Activated T-helper 1 cell treated with anti-CD3 and anti-CD28 coated beads, Interleukin-2, amount 50 U/mL, for 16 hours (primary cell): ENCODE results near the gene EFNA5.

Source experiments
- DNase-seq, 2 donors: peaks; one replicate each; pipeline ENCODE4 v3.0.0-alpha.2; 2020; ENCODE audit warnings: low read depth in 1 of 2, low spot score in 1 of 2

Gene EFNA5

DNA sequence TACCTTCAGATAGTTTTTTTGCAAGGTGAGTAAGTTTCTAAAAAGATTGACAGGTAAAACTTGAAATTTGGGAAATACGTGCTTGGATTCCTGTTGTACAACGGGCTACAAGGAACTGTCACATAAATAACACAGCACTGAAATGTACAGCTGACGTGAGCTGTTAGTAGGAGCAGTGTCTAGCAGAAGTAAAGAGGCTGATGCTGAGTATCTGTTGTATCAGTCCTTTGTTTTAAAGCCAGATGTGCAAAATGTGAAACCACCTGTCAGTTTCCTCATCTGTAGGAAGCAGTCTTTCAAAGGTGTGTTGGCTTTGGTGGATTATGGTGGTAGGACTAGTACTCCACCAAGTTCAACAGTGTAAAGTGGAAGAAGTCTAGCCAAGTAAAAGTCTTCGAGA is 122.3 kb downstream of the EFNA5 start:
- DNase-seq = no peak

DNA sequence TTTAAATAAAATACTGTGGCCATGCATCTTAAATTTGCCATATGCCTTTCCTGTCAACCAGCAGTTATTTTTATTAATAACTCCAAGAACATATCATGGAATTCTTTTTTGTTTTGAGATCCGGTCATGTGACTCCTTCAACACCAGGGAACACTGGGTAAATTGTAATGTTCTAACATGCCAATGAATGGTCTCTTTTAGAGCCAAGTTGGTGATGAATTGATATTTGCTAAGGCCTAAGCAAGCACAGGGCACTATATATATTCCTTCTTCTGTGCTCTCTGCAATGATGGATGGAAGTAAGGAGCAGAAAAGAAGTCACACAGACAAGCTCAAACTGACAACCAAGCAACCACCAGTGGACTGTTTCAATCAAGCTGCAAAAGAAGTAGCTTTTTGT is 124.0 kb downstream of the EFNA5 start:
- DNase-seq = no peak

DNA sequence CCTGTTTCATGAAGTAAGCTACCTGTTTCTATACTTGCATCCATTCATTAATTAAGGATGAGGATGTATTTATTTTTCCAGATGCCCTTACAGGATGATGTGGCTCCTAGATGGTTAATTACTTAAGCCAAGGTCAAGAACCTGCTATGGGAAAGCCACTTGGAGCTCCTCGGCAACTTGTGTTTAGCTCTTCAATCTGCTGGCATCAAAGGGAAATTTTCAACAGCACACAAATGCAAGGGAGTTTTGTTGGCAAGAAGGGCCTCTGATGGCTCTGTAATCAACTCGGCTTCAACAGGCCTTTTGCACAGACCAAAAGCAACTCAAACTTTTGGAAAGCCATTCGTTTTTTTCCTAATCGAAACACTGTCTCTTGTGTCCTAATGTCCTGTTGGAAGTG is 125.3 kb downstream of the EFNA5 start:
- DNase-seq = no peak

DNA sequence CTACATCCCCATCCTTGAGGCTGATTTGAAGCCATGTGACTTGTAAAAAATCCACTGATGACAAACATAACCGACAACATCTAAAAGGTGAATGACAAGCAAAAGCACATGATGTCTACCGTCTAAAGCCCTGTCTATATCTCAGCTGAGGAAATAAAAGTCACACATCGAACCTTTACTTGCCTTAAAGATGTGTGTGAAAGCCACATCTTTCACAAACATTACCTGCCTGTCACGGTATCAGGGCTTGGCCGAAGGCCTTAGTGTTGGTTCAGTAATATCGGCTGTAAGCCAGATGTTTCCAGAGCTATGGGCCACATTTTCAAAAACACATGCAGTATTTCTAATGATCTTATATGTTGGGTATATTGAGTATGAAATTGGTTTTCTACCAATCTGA is 125.8 kb downstream of the EFNA5 start:
- no peak for DNase-seq

DNA sequence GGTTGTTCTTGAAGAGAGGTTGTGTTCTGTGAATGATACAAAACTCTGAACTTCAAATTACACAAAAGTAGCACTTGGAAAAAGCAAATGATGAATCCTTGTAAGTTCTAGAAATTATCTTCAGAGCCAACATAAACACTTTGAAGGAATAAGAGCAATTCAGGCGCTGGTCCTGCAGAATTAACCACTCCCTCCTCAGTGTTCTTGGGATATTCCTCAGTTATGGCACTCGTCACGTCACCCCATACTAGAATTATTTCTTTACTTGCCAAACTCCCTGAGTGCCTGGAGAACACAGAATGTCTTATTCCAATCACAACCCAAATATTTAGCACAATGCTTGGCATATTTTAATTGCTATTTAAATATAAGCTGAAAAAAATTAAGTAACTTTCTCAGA is 126.3 kb downstream of the EFNA5 start:
- DNase-seq = no peak

DNA sequence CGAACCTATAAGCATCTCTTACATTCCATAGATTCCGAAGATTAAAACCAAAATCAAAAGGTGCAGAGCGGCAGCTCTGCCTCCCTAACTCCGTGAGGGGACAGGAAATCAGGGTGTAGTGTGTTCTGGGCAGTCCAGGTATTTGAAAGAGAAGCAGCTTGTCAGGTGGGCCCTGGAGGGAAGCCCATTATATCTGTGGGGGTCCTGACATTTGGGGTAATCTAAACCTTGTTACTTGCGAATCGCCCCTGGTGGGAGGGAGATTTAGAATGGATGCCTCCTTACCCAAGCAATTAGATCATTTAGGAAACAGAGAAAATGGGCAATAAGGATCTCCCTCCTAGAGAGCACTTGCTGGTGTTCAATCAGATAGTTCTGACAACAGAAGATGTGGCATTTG is 126.9 kb downstream of the EFNA5 start:
- no peak for DNase-seq

DNA sequence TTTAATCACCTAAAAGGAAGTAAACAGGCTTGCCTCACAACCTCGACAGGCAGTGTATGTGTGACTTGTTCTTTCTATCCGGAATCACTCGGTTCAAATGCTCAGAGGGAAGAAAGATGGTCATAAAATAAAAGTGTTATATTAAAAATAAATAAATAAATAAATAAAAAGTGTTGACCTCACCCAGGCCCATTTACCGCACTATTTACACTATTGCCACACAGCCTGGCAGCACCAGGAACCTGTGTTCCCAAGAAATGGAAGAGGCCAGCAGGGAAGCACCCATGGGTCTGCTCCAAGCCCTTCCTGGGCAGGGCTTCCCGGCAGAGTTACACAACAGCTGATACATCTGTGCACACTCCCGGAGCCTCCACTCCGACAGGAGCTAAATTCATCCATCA is 127.9 kb downstream of the EFNA5 start:
- DNase-seq = no peak

DNA sequence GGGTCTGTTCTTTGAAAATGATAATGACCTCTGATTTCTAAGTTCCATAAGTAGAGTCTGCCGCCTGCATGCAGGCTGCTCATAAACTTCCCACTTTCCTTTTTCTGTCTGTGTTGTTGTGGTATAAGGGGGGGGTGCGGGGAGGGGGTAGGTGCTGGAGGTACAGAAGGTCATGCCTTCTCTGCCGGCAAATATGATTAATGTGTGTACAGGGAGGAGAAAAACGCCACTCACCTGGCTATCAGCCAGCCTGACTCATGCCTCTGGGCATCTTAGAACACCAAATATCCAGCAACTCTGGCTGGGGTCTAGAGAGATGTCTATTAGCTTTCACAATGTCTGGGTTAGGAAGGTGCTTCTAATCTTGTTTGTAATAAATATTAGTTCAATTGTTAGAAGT is 128.3 kb downstream of the EFNA5 start:
- no peak for DNase-seq

DNA sequence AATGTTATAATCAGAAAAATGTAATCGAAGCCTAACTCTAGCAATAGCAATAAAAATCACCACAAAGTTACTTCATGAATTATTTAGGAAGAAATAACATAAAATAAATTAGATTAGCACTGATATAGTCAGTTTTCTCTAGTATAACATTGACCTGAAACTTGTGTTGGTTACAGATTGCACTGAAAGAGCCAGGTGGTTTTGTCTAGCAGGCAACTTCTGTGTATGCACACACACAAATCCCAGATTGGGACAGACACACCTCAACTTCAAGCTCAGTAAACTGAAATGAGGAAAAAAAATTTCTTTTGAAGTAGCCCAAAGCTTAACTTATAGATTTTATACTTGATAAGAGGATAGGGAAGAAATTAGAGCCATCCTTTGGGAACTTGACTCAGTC is 129.3 kb downstream of the EFNA5 start:
- no peak for DNase-seq

DNA sequence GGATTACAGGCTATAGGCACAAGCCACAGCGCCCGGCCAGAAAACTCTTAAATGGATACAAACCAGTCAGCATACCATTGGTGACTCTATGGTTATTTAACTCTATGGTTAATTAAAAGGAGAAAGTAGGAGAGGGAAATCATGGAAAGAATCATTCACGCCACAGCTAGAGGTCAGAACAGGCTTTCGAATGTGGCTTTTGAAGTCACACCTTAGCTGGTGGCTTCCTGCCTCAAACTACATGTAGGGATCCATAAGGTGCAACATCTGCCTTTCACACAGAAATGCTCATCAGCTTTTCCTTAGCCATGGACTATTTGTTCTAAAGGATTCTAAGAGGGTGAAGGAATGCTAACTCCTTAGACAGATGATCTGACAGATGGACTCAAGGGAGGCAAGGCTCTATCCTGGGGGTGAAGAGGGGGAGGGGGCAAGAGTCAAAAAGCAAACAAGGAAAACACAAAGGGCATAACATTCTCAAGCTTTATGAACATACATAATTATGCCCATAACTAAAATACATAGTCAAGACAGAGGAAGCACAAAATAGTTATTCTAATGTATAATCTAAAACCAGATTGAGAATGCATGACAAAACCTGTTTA is 130.9 kb downstream of the EFNA5 start:
- DNase-seq = no peak

DNA sequence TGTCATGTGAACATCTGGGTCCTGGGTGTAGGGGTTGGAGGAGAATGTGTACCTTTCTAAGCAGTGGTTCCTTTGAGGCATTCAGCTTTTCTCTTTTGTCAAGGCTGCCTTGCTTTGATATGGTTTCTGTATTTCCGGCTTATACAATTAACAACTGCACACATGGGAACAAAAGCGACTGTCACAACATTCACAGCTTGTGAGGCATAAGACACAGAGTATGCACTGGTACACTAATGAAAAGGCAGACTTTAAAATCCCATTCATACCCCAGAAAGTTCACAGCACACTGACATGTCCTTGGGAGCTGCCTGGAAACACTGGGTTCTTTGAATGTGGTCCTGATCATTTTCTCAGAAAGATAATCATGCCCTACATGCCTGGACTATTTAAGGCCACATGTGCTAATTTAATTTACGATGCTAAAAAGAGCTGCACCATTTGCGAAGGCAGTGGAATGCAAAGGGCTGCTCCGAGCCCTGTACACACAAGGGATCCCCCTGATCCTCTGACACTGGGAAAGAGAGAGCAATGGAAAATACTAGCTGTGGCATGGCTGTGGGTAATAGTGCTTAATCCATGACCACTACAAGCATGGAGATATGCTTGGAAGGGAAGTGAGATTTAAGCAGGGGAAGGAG is 131.8 kb downstream of the EFNA5 start:
- no peak for DNase-seq

DNA sequence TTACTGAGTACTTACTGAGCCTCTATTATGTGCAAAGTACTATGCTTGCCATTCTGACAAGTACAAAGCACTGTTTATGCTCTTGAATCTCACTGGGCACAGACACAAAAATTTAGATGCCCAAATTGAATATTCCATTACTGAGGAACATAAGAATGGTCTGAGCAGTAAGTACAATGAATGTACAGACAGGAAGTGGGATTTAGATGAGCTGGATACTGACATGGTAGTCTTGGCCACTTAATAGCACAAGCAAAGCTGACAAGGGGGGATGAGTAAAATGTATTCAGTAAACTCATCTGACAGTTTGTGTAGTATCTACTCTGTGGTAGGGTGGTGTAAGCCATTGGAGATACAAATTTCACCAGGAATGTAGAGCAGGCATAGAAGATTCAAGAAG is 132.4 kb downstream of the EFNA5 start:
- no peak for DNase-seq

DNA sequence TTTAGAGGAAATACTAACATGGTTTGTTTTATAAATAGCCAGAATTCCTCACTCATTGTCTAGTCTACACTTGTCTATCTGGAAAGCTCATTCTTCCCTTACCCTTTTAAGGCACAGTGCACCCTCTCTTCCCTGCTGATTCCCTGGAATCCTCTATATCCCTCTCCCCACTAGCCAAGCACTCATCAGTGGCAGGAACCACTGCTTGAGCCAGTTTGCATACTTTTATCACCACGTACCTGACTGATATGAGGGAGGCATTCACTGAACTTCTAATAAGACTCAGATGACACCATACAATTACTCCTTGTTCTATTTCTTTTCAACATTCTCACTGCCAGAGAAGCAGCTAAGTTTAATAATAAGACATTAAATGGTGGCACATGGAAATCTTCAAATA is 134.9 kb downstream of the EFNA5 start:
- DNase-seq = no peak

DNA sequence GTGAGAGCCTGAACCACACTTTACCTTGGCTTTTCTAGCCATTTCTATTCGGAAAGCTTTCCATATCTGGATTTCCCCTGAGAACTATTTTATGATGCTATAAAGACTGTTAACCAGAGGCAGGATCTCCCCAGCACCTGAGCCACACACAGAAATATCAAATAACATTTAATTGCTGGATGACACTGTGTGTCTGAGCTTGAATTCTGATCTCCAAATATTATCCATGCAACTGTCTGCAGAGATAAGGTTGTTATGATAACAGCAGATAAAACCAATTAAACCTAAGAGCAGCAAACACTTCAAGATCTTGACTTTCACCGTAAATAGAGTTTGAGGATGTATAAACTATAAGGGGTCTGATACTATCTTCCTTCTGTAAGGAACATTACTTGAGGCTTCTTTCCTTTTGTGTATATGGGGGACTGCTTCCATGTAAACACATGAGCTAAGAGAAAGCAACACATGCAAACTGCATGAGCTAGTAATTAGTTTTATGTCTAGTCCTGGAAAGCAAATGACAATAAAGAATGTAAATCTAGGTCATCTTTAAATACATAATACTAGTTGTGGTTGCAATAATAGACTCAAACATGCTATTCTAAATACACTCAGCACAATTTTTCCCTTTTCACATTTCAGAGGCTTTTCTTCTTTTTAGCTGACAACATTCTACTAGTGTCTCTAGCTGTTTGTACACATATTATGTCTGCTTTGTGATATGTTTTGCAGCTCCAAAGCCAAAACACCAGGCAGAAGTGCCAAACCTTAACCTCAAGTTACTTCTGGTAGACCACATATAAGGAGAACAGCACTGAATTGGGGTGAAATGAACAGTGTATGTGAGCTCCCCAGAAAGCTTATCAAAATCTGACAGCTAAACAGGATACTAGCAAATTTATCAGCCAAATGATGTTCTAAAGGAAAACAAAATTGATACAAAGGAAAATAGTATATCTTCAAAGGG is 136.5 kb downstream of the EFNA5 start:
- no peak for DNase-seq

DNA sequence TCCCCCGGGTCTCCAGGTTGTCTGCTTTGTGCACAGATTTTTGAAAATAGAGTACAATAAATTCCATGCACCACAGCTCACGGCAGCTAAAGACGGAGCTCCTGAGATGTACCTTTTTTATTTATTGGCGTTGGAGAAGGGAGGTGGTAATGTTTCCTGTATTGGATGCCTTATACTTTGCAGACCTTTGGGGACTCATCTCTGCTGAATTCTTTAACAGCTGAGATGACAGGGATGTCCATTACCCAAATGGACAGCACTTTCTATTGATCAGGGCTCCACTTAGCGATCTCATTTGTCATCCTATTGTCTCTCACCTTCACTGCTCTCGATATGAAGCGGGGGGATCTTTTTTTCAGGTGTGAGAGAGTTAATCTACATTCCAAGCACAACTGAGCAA is 137.8 kb downstream of the EFNA5 start:
- DNase-seq = no peak

DNA sequence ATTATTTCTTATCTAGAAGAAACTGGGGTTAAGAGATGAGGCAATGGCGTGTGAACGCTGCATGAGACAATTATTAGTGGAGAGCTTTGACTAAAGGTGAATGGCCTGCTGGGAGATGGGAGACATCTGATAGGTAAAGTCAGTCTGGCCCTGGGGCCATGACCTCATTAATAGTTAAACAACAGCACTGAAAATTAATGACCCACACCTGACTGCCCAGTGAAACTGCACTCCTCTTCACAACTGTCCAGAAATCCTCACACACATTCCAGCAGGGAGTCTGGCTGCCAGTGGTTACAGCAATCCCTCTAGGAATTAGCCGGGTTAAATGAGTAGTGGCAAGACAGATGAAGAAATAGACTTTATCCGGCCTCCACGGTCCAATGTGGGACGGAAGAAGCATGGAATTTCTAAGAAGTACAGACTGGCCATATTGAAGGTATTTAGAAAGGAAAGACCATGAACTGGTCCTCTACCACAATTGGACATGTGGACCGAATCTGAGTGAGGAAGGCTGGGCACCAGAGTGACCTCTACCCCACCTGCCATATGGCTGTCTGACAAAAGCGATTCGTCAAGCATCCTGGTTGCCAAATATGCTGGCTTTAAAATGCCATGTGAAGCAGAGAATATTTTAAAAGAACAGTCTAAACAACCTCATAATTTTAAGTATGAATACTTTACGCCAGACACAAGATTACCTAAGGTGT is 138.4 kb downstream of the EFNA5 start:
- DNase-seq = no peak

DNA sequence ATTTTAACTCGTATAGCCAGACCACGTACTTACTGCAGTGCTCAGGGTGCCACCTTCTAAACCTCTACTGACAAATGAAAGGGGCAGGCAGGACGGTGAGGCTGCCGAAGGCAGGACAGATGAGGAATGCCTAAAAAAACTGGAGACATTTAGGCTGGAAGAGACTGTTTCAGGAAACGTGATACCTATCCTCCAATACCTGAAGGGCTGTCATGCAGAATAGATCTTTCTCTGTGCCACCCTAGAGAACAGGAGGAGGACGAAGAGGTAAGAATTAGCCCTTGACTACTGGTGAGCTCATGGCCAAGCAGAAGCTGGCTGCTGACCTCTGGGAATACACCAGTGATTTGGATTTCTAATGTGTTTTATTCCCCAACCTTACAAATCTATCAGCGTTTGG is 139.4 kb downstream of the EFNA5 start:
- DNase-seq = no peak

DNA sequence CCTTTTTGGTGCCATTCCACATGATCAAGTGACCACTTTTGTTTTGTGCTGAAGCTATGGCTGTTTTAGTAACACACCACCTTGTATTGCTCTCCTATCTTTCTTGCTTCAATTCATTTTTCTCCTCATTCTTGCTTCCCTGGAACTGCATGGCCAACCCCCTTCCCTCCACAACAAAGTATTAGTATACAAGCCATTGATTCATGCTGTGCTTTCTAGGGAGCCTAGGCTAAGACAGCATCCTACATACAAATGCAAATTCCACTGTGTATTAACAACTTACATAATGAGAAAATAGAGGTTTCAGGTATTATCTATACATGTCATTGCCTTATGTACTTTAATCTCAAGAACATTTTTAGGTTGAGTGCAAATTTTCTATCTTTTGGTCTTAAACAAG is 141.1 kb downstream of the EFNA5 start:
- DNase-seq = no peak

DNA sequence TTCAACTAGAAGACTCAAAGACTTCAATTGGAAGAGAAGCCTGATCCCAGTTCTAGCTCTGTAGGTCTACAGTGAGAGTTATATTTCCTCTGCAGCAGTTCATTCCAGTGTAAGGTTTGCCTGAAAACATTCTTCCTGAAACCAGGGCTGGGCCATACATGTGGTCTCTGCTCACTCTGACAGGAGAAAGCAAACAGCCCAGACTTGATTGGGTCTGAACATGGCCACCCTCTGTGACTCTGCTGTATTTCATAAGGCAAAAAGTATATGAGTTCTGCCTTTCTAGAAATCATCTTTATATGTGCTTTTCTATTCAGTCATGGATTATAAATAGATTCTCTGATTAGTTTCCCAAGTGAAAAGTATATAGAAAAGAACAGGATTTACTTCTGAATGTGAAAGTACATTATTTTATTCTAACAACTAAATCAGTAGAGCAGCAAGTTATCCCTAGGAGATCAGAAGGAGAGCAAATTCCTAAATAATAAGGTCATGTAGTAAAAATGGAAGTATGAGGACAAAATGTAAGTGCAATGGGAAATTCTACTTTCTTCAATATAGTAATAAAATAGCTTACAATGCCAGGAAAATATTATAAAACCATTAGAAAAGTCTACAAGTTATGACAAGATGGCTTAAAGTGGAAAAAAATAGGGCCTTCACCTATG is 144.3 kb downstream of the EFNA5 start:
- no peak for DNase-seq

DNA sequence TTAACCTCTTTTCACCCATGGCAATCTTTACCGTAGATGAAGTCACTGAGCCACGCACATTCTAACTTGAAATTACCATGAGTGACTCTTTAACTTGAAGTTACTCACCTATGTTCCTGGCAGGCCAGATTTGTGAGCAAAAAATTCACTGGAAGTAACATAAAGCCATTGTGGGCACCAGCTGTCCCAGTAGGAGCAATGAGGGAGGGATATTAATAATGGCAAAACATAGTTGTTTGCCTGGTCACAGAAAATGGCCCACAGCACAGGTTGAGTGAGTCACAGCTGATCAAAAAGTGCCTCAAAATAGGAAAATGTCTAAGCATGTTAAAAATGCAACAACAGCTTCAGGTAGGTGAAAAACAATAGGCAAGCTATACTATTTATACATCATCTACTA is 146.6 kb downstream of the EFNA5 start:
- no peak for DNase-seq

DNA sequence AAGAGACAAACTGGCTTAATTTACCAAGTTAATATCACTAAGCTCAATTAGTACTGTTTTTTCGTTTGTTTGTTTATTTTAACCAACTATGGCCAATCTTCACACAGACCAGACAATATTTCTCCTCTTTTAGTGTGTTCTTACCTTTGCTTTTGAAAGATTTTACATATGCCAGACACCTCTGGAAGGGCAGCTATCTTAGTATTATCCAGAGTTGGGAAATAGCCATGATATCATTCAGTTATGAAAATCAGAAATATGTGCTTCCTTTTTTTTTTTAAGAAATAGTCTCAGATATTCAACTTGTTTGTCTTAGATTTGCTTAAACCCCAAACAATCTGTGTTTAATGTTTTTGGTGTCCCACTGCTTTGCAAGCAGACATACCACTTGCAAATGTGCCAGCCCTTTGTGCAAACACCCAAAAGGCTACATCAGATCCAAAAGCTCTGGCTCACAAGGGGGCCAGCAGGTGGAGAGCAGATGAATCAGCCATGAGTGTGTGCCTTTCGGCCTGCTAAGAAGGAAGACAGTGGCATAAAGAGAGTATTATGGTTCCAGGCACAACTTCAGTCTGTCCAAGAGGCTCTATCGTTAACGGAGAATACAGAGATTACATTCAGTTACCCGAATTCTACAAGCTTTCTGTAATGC is 147.6 kb downstream of the EFNA5 start:
- DNase-seq = no peak
